Natural killer cell (primary cell): ENCODE measurements around the gene WFDC6. TPM values are rescaled to one million over a fixed set of nuclear protein-coding genes. Genes with fewer than 3 reads are reported as not detected.

Experiments used
- ATAC-seq, 3 donors: fragments of 150-1000 bp in 2 of 3; fragments of 200-7000 bp in 1 of 3; cut with Tn5 transposase; 1 replicate in 1 of 3; 2 replicates in 2 of 3; pipeline ENCODE4 v1.10.0; 2021; ENCODE audit warnings: mild to moderate bottlenecking in 2 of 3, moderate library complexity in 2 of 3
- DNase-seq, 2 donors: peaks; one replicate each; pipeline versions ENCODE4 v3.0.0 to v3.0.0-alpha.2; 2013 to 2021; ENCODE audit warnings: mixed read lengths in 1 of 2
- H3K27ac ChIP-seq: one replicate; pipeline ENCODE4 v1.5.1; 2013; ENCODE audit warnings: mild to moderate bottlenecking, low read length
- H3K27me3 ChIP-seq: one replicate; pipeline ENCODE4 v1.6.1; 2013; ENCODE audit warnings: low read length; ENCODE audit not compliant: control insufficient read depth, insufficient read depth
- H3K36me3 ChIP-seq: one replicate; pipeline ENCODE4 v1.6.1; 2013; ENCODE audit warnings: low read length; ENCODE audit not compliant: control insufficient read depth, insufficient read depth
- H3K4me1 ChIP-seq: one replicate; pipeline ENCODE4 v1.6.1; 2013; ENCODE audit warnings: low read length; ENCODE audit not compliant: control insufficient read depth, insufficient read depth
- H3K4me3 ChIP-seq: one replicate; pipeline ENCODE4 v1.5.1; 2013; ENCODE audit warnings: low read length
- H3K9me3 ChIP-seq: one replicate; pipeline ENCODE4 v1.6.1; 2013; ENCODE audit warnings: low read length; ENCODE audit not compliant: control insufficient read depth, insufficient read depth
- H3K27ac Mint-ChIP-seq, 2 donors: one replicate each; pipeline ENCODE4 v1.8.0; 2022; ENCODE audit warnings: mild to moderate bottlenecking in 2 of 2, mixed read lengths in 2 of 2, moderate library complexity in 1 of 2
- H3K27me3 Mint-ChIP-seq, 2 donors: one replicate each; pipeline ENCODE4 v1.8.0; 2022; ENCODE audit warnings: low read depth in 2 of 2, mixed read lengths in 2 of 2
- H3K36me3 Mint-ChIP-seq: one replicate; pipeline ENCODE4 v1.8.0; 2022; ENCODE audit warnings: mixed read lengths
- H3K4me1 Mint-ChIP-seq, 2 donors: one replicate each; pipeline ENCODE4 v1.8.0; 2022; ENCODE audit warnings: mixed read lengths in 2 of 2
- H3K4me3 Mint-ChIP-seq: one replicate; pipeline ENCODE4 v1.8.0; 2022; ENCODE audit warnings: mild to moderate bottlenecking, moderate library complexity, mixed read lengths
- H3K9me3 Mint-ChIP-seq, 2 donors: one replicate each; pipeline ENCODE4 v1.8.0; 2022; ENCODE audit warnings: mixed read lengths in 2 of 2
- WGBS: methylation state at CpG from one replicate; pipeline ENCODE4 v1.1.7; 2013; ENCODE audit warnings: missing lambda C conversion rate; ENCODE audit not compliant: insufficient coverage; 5-methylcytosine and 5-hydroxymethylcytosine counted together
- intact Hi-C: fragments of 100-400 bp; cut with micrococcal nuclease; formaldehyde crosslinking; loops from one replicate; pipeline ENCODE4 v1.14.2; 2022
- total RNA-seq, 4 donors: library from RNA; stranded (reverse); fragments of 120-200 nt in 1 of 4; gene quantifications; one replicate each; pipeline versions ENCODE4 v1.2.3 to v1.2.4, GENCODE V29; 2013 to 2022
- TF ChIP-seq, protein P1 (sequence below): fragments of 200-600 bp; IDR thresholded peaks from one replicate; pipeline ENCODE4 v1.8.0; 2022; ENCODE audit warnings: antibody characterized with exemption

WFDC6 gene
- total RNA-seq, 3 donors from 2014 or later (not counting 1 experiment from before 2014, with no cell fraction given): not detected

DNA sequence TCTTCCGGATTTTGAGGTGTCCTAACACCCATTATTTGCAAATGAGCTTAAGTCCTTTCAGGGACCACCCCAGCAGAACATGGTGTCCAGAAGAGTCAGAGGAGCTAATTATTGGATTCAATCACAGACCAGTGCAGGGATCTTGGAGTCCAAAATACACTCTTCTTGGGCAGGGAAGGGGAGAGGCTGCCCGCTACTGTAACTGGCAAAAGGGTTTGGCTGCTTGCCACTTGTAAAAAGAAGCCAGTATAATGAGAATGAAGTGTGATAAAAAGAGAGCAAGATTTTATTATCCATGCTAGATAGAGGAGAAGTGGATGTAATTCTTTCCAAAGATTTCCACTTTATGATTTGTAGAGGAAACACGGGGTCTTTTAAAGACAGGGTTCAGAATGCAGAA, 43.1 kb downstream of the WFDC6 start:
- Mint-ChIP-seq H3K27me3 (peaks cover 8 to 47% of the 10 kb centered on the region in 2 donors), H3K9me3 (no peaks in the 10 kb centered on the region), H3K36me3 (no peaks in the 10 kb centered on the region), H3K27ac (no peak overlapping the region), H3K4me1 (no peaks in the 10 kb centered on the region), H3K4me3 (no peak overlapping the region)
- DNase-seq: no peak
- intact Hi-C loops: no loop called here
- WGBS: 86% methylated on average over 3 of the region's 3 CpGs
- no peak overlapping the region for H3K27ac ChIP-seq
- no peaks in the 10 kb centered on the region for H3K9me3 ChIP-seq
- H3K36me3 ChIP-seq: no peaks in the 10 kb centered on the region
- no peak overlapping the region for H3K4me3 ChIP-seq
- TF ChIP-seq, protein P1, sequence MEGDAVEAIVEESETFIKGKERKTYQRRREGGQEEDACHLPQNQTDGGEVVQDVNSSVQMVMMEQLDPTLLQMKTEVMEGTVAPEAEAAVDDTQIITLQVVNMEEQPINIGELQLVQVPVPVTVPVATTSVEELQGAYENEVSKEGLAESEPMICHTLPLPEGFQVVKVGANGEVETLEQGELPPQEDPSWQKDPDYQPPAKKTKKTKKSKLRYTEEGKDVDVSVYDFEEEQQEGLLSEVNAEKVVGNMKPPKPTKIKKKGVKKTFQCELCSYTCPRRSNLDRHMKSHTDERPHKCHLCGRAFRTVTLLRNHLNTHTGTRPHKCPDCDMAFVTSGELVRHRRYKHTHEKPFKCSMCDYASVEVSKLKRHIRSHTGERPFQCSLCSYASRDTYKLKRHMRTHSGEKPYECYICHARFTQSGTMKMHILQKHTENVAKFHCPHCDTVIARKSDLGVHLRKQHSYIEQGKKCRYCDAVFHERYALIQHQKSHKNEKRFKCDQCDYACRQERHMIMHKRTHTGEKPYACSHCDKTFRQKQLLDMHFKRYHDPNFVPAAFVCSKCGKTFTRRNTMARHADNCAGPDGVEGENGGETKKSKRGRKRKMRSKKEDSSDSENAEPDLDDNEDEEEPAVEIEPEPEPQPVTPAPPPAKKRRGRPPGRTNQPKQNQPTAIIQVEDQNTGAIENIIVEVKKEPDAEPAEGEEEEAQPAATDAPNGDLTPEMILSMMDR: no peak
- peaks cover under 1% of the 10 kb centered on the region for H3K27me3 ChIP-seq
- no peak for ATAC-seq
- H3K4me1 ChIP-seq: no peaks in the 10 kb centered on the region

DNA sequence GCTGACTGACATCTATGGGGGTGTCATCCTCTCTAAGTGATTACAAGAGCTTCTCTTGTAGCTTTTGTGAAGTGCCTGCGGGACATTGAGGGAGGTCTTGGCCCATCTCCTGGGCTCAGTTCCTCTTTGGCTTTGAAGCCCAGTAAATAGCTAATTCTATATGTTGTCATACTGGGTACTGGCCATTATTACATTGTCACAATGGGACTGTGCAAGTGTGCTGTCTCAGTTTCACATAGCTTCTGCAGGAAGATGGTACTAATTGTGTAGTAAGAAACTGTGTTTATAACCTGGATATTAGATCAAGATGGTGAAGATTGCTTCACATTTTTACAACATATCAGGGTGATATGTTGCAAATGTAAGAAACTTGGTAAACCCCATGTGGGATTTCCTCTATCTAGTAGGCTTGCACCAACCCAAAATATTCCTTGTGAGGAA, 43.8 kb downstream of the WFDC6 start:
- no peak for ATAC-seq

DNA sequence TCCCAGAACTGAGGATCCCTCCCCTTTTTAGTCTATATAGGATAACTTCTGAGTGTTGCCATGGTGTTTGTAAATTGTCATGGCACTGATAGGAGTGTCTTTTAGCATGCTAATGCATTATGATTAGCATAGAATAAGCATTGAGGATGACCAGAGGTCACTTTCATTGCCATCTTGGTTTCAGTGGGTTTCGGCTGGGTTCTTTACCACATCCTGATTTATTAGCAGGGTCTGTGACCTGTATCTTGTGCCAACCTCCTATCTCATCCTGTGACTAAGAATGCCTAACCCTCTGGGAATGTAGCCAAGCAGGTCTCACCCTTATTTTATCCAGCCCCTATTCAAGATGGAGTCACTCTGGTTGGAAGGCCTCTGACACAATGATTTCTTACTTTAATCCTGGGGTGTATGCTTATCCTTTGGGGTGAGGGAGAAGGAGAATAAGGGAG, 50.2 kb downstream of the WFDC6 start:
- Mint-ChIP-seq H3K27ac (no peak overlapping the region), H3K9me3 (no peaks in the 10 kb centered on the region), H3K4me1 (no peaks in the 10 kb centered on the region), H3K4me3 (no peak overlapping the region), H3K36me3 (no peaks in the 10 kb centered on the region), H3K27me3 (peaks cover 31 to 34% of the 10 kb centered on the region in 2 donors)
- Histone ChIP-seq H3K4me3 (no peak overlapping the region), H3K4me1 (no peaks in the 10 kb centered on the region), H3K9me3 (no peaks in the 10 kb centered on the region), H3K27ac (no peak overlapping the region), H3K36me3 (no peaks in the 10 kb centered on the region), H3K27me3 (peaks cover 4% of the 10 kb centered on the region)
- DNase-seq (no peak), ATAC-seq (no peak)
- 60% methylated on average over 1 of the region's 1 CpG for WGBS
- intact Hi-C loops: no loop called here
- TF ChIP-seq, protein P1: no peak

More for the DNA sequence above, 43.8 kb downstream of the WFDC6 start:
- TF ChIP-seq, protein P1: no peak
- no peak for DNase-seq
- 100% methylated on average over 1 of the region's 1 CpG for whole genome bisulfite sequencing
- no peak overlapping the region for H3K4me3 Mint-ChIP-seq
- H3K4me1 Mint-ChIP-seq: no peaks in the 10 kb centered on the region
- no peaks in the 10 kb centered on the region for H3K36me3 Mint-ChIP-seq
- intact Hi-C loops: no loop called here
- H3K4me1 ChIP-seq: no peaks in the 10 kb centered on the region
- peaks cover 13 to 40% of the 10 kb centered on the region in 2 donors for H3K27me3 Mint-ChIP-seq
- H3K27ac Mint-ChIP-seq: no peak overlapping the region
- no peak overlapping the region for H3K4me3 ChIP-seq
- H3K9me3 Mint-ChIP-seq: no peaks in the 10 kb centered on the region
- H3K27ac ChIP-seq: no peak overlapping the region
- H3K36me3 ChIP-seq: no peaks in the 10 kb centered on the region
- H3K27me3 ChIP-seq: no peaks in the 10 kb centered on the region
- H3K9me3 ChIP-seq: no peaks in the 10 kb centered on the region

DNA sequence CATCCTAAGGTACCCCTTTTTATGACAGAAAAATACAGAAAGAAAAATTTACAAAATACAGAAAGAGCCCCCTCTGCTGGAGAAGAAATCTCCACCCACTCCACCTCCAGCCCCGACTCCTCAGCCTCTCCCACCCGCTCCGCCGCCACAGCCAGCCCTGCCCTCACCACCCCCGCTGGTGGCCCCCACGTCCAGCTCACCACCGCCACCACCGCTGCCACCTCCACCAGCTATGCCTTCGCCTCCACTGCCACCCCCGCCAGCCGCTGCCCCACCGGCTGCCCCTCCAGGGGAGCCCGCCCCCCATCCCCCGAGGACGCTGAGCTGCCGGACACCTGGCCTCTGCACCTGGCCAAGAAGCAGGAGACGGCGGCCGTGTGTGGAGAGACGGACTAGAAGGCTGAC, 52.0 kb downstream of the WFDC6 start:
- no peaks in the 10 kb centered on the region for H3K36me3 ChIP-seq
- H3K27ac ChIP-seq: no peak overlapping the region
- Mint-ChIP-seq H3K4me3 (no peak overlapping the region), H3K4me1 (no peaks in the 10 kb centered on the region), H3K36me3 (no peaks in the 10 kb centered on the region), H3K27me3 (peaks cover 30 to 32% of the 10 kb centered on the region in 2 donors), H3K27ac (no peak overlapping the region), H3K9me3 (no peaks in the 10 kb centered on the region)
- H3K27me3 ChIP-seq: peaks cover 5% of the 10 kb centered on the region
- TF ChIP-seq, protein P1: no peak
- WGBS: 22% methylated on average over 20 of the region's 20 CpGs
- ATAC-seq (no peak), DNase-seq (peak in 1 of 2 donors; percentile 18)
- no peaks in the 10 kb centered on the region for H3K9me3 ChIP-seq
- intact Hi-C loops: no loop called here
- H3K4me3 ChIP-seq: no peak overlapping the region
- H3K4me1 ChIP-seq: no peaks in the 10 kb centered on the region
